CD4-positive, alpha-beta memory T cell (primary cell): ENCODE measurements around the gene TAS1R2. TPM values are rescaled to one million over a fixed set of nuclear protein-coding genes. Genes with fewer than 3 reads are reported as not detected.

ENCODE experiments used
- CTCF ChIA-PET: fragments of 350-600 bp; sonication (Branson Sonifier 250); formaldehyde crosslinking; loops from one replicate; lab custom pipeline; 2021; ENCODE audit warnings: inconsistent platforms; ENCODE audit not compliant: partially characterized antibody; lab: Charles Lee
- POLR2A ChIA-PET: fragments of 350-600 bp; sonication (Branson Sonifier 250); formaldehyde crosslinking; loops from one replicate; lab custom pipeline; 2021; ENCODE audit not compliant: partially characterized antibody; lab: Charles Lee
- DNase-seq, 5 donors: peaks; one replicate each; pipeline versions ENCODE4 v3.0.0 to v3.0.0-alpha.2; 2020 to 2022; ENCODE audit warnings: mixed read lengths in 1 of 5
- H3K27ac ChIP-seq: one replicate; pipeline ENCODE4 v1.7.0; 2013; ENCODE audit warnings: low read depth, low read length
- H3K27me3 ChIP-seq: 2 replicates; pipeline ENCODE4 v1.7.0; 2013; ENCODE audit warnings: mild to moderate bottlenecking, low read length, moderate library complexity; ENCODE audit not compliant: insufficient read depth
- H3K36me3 ChIP-seq: 2 replicates; pipeline ENCODE4 v1.7.0; 2013; ENCODE audit warnings: mild to moderate bottlenecking, low read length, moderate library complexity; ENCODE audit not compliant: insufficient read depth
- H3K4me1 ChIP-seq: 2 replicates; pipeline ENCODE4 v1.7.0; 2013; ENCODE audit warnings: mild to moderate bottlenecking, low read length, moderate library complexity; ENCODE audit not compliant: insufficient read depth
- H3K4me3 ChIP-seq, 2 donors: one replicate each; pipeline ENCODE4 v1.7.0; 2013; ENCODE audit warnings: low read length in 2 of 2, mild to moderate bottlenecking in 1 of 2
- H3K9me3 ChIP-seq, 2 donors: one replicate each; pipeline ENCODE4 v1.7.0; 2013; ENCODE audit warnings: low read length in 2 of 2, control low read depth in 1 of 2; ENCODE audit not compliant: control insufficient read depth in 1 of 2
- H3K27ac Mint-ChIP-seq, 7 donors: one replicate each; pipeline ENCODE4 v1.8.0; 2020 to 2021; ENCODE audit warnings: mixed read lengths in 7 of 7, mild to moderate bottlenecking in 6 of 7, inconsistent platforms in 3 of 7, moderate library complexity in 3 of 7
- H3K27me3 Mint-ChIP-seq, 2 donors: one replicate each; pipeline ENCODE4 v1.8.0; 2020 to 2021; ENCODE audit warnings: mixed read lengths in 2 of 2
- H3K36me3 Mint-ChIP-seq, 2 donors: one replicate each; pipeline ENCODE4 v1.8.0; 2020 to 2021; ENCODE audit warnings: mixed read lengths in 2 of 2, inconsistent platforms in 1 of 2, mild to moderate bottlenecking in 1 of 2
- H3K4me1 Mint-ChIP-seq, 4 donors: one replicate each; pipeline ENCODE4 v1.8.0; 2020 to 2021; ENCODE audit warnings: mixed read lengths in 4 of 4, mild to moderate bottlenecking in 1 of 4
- H3K4me3 Mint-ChIP-seq, 8 donors: one replicate each; pipeline ENCODE4 v1.8.0; 2020 to 2021; ENCODE audit warnings: mixed read lengths in 8 of 8, mild to moderate bottlenecking in 7 of 8, moderate library complexity in 6 of 8, inconsistent platforms in 3 of 8
- H3K9me3 Mint-ChIP-seq, 8 donors: one replicate each; pipeline ENCODE4 v1.8.0; 2020 to 2021; ENCODE audit warnings: mixed read lengths in 8 of 8, mild to moderate bottlenecking in 5 of 8, inconsistent platforms in 3 of 8, moderate library complexity in 1 of 8
- intact Hi-C: fragments of 100-400 bp; cut with micrococcal nuclease; formaldehyde crosslinking; loops from one replicate; pipeline ENCODE4 v1.15.1; 2023
- polyA plus RNA-seq, 2 donors: library from polyadenylated mRNA; unstranded; fragments of 300-500 nt; fragmentation: Illumina TruSeq; gene quantifications; one replicate each; pipeline ENCODE4 v1.2.3, GENCODE V29; 2021
- total RNA-seq, 2 experiments: library from RNA; stranded (reverse); gene quantifications; one replicate each; pipeline ENCODE4 v1.2.3, GENCODE V29; 2021

Gene TAS1R2
- total and polyA plus RNA-seq, 4 experiments from 2014 or later = not detected

DNA sequence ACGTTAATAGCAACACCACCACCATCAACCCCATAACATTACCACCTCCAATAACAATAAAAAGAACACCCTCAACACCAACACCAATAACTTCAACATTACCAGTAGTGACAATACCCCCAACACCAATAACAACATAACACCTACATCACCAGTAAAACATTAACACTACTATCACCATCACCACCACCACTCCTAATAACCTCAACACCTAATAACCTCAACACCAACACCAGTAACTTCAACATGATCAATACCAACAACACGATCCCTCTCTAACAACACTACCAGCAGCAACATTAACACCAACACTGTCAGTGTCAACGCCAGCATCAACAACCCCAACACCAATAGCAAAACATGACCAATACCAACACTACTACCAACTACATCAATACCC lies 57.2 kb downstream of the TAS1R2 start:
- no peaks in the 10 kb centered on the region for H3K4me1 ChIP-seq
- H3K36me3 ChIP-seq = no peaks in the 10 kb centered on the region
- Mint-ChIP-seq H3K9me3 (no peaks in the 10 kb centered on the region), H3K36me3 (no peaks in the 10 kb centered on the region), H3K4me3 (no peak overlapping the region), H3K4me1 (no peaks in the 10 kb centered on the region), H3K27ac (no peak overlapping the region), H3K27me3 (peaks cover 6 to 10% of the 10 kb centered on the region in 2 donors)
- intact Hi-C loops = no loop called here
- no peak overlapping the region for H3K27ac ChIP-seq
- no peak for DNase-seq
- no peak overlapping the region for H3K4me3 ChIP-seq
- H3K9me3 ChIP-seq = no peaks in the 10 kb centered on the region
- no peaks in the 10 kb centered on the region for H3K27me3 ChIP-seq
- ChIA-PET POLR2A (no interaction called here), CTCF (no interaction called here)

DNA sequence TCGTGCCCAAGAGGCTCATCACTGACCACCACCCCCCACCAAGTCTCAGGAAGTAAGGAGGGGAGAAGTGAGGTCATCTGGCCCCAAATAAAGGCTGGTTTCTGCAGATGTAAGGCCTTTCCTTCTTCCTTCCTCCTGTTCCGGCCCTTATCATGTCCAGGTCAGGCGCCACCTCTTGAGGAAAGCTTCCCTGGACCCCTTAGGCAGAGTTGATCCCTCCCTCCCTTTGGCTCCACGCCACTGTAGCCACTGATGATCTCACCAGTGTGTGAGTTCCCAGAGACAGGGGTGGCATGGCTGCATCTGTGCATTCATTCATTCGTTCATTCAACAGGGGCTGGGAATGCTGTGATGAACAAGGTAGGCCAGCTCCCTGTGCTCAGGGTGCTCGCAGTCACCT lies 59.2 kb downstream of the TAS1R2 start:
- CTCF ChIA-PET = no interaction called here

DNA sequence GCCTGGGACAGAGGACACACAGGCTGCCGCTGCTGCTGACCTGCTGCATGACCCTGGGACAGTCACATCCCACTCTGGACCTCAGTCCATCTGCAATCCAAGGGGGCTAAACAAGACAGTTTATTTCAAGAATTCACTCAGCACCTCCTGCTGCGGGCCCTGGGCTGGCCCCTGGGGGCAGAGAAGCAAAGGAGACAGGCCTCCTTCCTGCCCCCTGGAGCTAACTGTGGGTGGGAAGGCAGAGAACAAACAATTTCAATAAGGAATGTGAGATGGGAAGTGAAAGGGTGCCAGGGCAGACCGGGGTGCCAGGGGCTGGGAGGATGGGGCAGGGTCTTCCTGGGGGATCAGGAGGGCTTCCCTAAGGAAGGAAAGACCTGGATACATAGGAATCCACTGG lies 60.0 kb downstream of the TAS1R2 start:
- ChIA-PET CTCF (no interaction called here), POLR2A (no interaction called here)
- Mint-ChIP-seq H3K36me3 (no peaks in the 10 kb centered on the region), H3K4me1 (no peaks in the 10 kb centered on the region), H3K4me3 (no peak overlapping the region), H3K9me3 (no peaks in the 10 kb centered on the region), H3K27ac (no peak overlapping the region), H3K27me3 (peaks cover 3 to 12% of the 10 kb centered on the region in 2 donors)
- intact Hi-C loops = no loop called here
- Histone ChIP-seq H3K27me3 (no peaks in the 10 kb centered on the region), H3K9me3 (no peaks in the 10 kb centered on the region), H3K27ac (no peak overlapping the region), H3K4me3 (no peak overlapping the region), H3K4me1 (no peaks in the 10 kb centered on the region), H3K36me3 (no peaks in the 10 kb centered on the region)
- DNase-seq = no peak

More for the DNA sequence above, 59.2 kb downstream of the TAS1R2 start:
- H3K9me3 Mint-ChIP-seq = no peaks in the 10 kb centered on the region
- POLR2A ChIA-PET = no interaction called here
- no peak overlapping the region for H3K27ac Mint-ChIP-seq
- no peak overlapping the region for H3K27ac ChIP-seq
- peaks cover 6 to 14% of the 10 kb centered on the region in 2 donors for H3K27me3 Mint-ChIP-seq
- H3K4me1 ChIP-seq = no peaks in the 10 kb centered on the region
- H3K27me3 ChIP-seq = no peaks in the 10 kb centered on the region
- intact Hi-C loops = no loop called here
- no peaks in the 10 kb centered on the region for H3K36me3 Mint-ChIP-seq
- no peaks in the 10 kb centered on the region for H3K9me3 ChIP-seq
- H3K4me3 Mint-ChIP-seq = no peak overlapping the region
- no peaks in the 10 kb centered on the region for H3K4me1 Mint-ChIP-seq
- H3K36me3 ChIP-seq = no peaks in the 10 kb centered on the region
- no peak for DNase-seq
- H3K4me3 ChIP-seq = no peak overlapping the region

DNA sequence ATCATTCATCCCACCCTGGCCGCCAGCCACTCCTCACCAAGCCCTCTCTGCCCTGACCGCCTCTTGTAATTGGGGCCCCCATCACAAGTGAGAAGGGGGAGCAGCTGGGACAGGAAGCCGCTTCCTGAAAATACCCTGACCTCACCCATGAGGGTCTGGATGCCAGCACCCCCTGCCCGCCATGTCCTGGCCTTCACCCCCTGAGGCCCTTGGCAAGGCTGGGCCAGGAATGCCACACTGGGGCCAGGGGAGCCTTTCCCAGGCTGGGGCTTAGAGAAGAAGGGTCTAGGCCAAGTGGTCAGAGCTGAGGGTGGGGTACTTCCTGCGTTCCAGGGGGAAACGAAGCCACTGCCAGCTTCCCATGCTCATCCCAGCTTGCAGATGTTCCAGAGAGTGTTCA lies 60.5 kb downstream of the TAS1R2 start:
- H3K4me1 ChIP-seq = no peaks in the 10 kb centered on the region
- H3K9me3 Mint-ChIP-seq = no peaks in the 10 kb centered on the region
- H3K9me3 ChIP-seq = no peaks in the 10 kb centered on the region
- no peaks in the 10 kb centered on the region for H3K36me3 ChIP-seq
- ChIA-PET CTCF (no interaction called here), POLR2A (no interaction called here)
- no peak overlapping the region for H3K27ac ChIP-seq
- intact Hi-C loops = no loop called here
- H3K27ac Mint-ChIP-seq = no peak overlapping the region
- peaks cover 3 to 16% of the 10 kb centered on the region in 2 donors for H3K27me3 Mint-ChIP-seq
- DNase-seq = no peak
- H3K36me3 Mint-ChIP-seq = no peaks in the 10 kb centered on the region
- no peak overlapping the region for H3K4me3 ChIP-seq
- no peaks in the 10 kb centered on the region for H3K4me1 Mint-ChIP-seq
- H3K27me3 ChIP-seq = no peaks in the 10 kb centered on the region
- no peak overlapping the region for H3K4me3 Mint-ChIP-seq

- Histone ChIP-seq H3K4me3 (no peak overlapping the region), H3K27me3 (no peaks in the 10 kb centered on the region), H3K9me3 (no peaks in the 10 kb centered on the region), H3K27ac (no peak overlapping the region), H3K4me1 (no peaks in the 10 kb centered on the region), H3K36me3 (no peaks in the 10 kb centered on the region)
- no peak overlapping the region for H3K27ac Mint-ChIP-seq
- CTCF ChIA-PET = no interaction called here
- no peaks in the 10 kb centered on the region for H3K36me3 Mint-ChIP-seq
- no peaks in the 10 kb centered on the region for H3K9me3 Mint-ChIP-seq
- no peak for DNase-seq
- H3K4me1 Mint-ChIP-seq = no peaks in the 10 kb centered on the region
- H3K27me3 Mint-ChIP-seq = peaks cover 3 to 16% of the 10 kb centered on the region in 2 donors
- H3K4me3 Mint-ChIP-seq = no peak overlapping the region
- POLR2A ChIA-PET = no interaction called here
- intact Hi-C loops = no loop called here
Measured at GRCh38 chr1:18798533-18798932, 60.9 kb downstream of the TAS1R2 start.

DNA sequence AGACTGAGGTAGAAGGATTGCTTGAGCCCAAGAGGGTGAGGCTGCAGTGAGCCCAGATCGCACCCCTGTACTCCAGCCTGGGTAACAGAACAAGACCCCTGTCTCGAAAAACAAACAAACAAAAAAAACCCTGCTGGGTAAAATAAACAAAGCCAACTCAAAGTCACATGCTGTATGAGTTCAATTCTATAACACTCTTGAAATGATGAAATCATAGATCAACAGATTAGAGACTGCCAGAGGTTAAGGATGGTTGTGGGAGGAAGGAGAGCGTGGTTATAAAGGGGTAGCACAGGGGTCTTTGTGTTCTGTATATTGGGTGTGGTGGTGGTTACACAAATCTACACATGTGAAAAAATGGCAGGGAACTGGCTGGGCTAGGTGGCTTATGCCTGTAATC lies 62.5 kb downstream of the TAS1R2 start:
- no peaks in the 10 kb centered on the region for H3K4me1 Mint-ChIP-seq
- Histone ChIP-seq H3K27me3 (no peaks in the 10 kb centered on the region), H3K27ac (no peak overlapping the region), H3K9me3 (no peaks in the 10 kb centered on the region), H3K4me3 (no peak overlapping the region), H3K4me1 (no peaks in the 10 kb centered on the region), H3K36me3 (no peaks in the 10 kb centered on the region)
- H3K4me3 Mint-ChIP-seq = no peak overlapping the region
- H3K9me3 Mint-ChIP-seq = peaks cover 0 to 11% (median 7%) of the 10 kb centered on the region in 8 donors
- H3K27me3 Mint-ChIP-seq = peaks cover 8 to 26% of the 10 kb centered on the region in 2 donors
- CTCF ChIA-PET = no interaction called here
- DNase-seq = no peak
- intact Hi-C loops = no loop called here
- POLR2A ChIA-PET = no interaction called here
- no peaks in the 10 kb centered on the region for H3K36me3 Mint-ChIP-seq
- H3K27ac Mint-ChIP-seq = no peak overlapping the region

DNA sequence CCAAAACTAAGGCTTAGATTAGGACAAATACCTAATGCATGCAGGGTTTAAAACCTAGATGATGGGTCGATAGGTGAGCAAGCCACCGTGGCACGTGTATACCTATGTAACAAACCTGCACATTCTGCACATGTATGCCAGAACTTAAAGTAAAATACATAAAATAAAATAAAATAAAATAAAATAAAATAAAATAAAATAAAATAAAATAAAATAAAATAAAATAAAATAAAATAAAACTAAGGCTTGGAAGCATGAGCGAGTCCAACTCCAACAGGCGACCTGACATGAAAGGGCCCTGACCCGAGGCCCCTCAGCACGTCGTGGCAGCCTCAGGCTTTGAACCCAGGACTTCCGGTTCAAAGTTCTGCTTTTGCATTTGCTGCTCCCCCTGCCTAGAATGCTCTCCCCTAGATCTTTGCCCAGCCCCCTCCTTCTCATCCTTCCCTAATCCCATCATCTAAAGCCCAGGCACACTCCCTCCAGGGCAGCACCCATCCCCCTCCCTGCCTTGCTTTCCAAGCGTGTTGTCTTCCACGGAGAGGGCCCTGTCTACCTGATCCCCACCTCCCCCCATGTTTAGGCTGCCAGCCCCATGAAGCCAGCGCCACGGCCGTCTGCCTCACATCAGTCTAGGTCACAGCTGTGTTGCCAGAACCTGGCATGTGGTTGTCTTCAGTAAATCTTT lies 64.3 kb downstream of the TAS1R2 start:
- no peak for DNase-seq

More for the DNA sequence above, 64.3 kb downstream of the TAS1R2 start:
- ChIA-PET CTCF (no interaction called here), POLR2A (no interaction called here)
- no peaks in the 10 kb centered on the region for H3K36me3 Mint-ChIP-seq
- H3K4me1 ChIP-seq = no peaks in the 10 kb centered on the region
- H3K4me3 ChIP-seq = no peak overlapping the region
- intact Hi-C loops = no loop called here
- no peak overlapping the region for H3K4me3 Mint-ChIP-seq
- no peaks in the 10 kb centered on the region for H3K36me3 ChIP-seq
- no peak overlapping the region for H3K27ac Mint-ChIP-seq
- no peak overlapping the region for H3K27ac ChIP-seq
- H3K9me3 Mint-ChIP-seq = peaks cover 0 to 11% (median 8%) of the 10 kb centered on the region in 8 donors
- H3K27me3 Mint-ChIP-seq = peaks cover 15 to 36% of the 10 kb centered on the region in 2 donors
- no peaks in the 10 kb centered on the region for H3K9me3 ChIP-seq
- H3K27me3 ChIP-seq = no peaks in the 10 kb centered on the region
- H3K4me1 Mint-ChIP-seq = no peaks in the 10 kb centered on the region
